Fibroblast of skin of back (primary cell): ENCODE data around the gene SCAMP1.
"Not testable (repeated sequence)": the region's sequence is repeated elsewhere in the genome, so short reads cannot be mapped to it uniquely, and the experiment has no call there.

ENCODE experiments used
- DNase-seq: peaks from one replicate; pipeline ENCODE4 v3.0.0-alpha.2; 2013

The SCAMP1 gene

GRCh38 chr5:78361631-78361993, 1.2 kb downstream of the SCAMP1 start:
- DNase-seq: no peak

DNA sequence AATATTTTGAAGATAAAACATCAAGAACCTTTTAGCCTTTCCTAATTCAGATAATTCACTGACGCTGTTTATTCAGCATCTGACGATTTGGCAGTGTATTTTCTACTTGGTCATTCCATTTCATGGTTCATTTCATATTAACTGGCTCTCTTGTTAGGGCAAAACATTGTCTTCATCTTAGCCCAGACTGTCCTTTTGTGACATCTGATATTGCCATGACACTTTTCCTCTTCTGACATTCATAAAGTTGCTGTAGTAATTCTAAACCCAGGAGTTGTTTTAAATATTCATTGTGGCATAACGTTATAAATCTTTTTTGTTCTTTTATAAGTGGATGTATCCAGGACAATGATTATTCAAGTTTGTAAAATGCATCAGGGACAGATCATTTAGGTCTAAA, 1.8 kb downstream of the SCAMP1 start:
- no peak for DNase-seq

DNA sequence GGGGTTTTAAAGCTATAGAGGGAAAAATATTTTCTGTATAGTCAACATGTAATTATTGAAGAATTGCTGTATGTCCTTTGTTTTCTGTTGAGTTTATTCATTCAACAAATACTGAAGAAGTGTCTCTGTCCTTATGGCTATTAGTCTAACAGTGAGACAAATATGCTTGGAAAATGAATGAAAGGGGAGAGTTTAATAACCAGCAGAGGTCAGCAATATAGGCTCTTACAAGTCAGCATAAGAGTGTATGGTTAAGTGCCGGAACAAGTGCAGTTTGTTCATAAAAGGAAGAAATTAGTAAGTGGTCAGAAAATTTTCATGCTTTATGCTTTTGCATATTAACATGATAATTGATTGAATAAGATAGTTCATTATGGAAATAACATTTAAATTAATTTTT, 3.6 kb downstream of the SCAMP1 start:
- no peak for DNase-seq

DNA sequence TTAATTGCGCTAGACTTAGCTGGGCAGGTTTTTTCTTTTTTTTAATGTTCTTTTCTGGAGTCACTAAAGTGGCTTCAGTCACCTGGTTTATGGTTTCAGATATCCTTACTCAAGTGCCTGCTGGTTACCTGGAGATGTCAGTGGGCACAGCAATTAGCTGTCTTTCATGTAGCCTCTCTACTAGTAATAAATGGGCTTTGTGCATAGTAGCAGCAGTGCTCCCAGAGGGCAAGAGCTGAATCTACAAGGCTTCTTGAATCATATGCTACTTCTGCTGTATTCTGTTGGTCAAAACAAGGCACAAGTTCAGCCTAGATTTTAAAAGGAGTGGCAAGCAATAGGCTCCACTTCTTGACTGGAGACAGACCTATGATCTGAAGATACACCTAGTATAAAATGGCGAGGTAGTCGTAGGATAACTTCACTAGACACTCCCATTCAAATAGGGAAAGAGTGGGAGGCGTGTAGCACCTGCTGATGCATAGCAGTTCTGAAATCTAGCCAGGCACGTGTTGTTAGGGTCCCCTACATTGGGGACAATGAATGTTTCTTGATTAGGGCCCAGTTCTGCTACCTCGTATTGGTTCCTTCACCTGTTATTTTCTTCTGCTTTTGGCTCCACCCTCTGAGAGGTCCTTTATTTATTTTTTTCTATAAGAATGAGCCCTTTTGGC, 7.0 kb downstream of the SCAMP1 start:
- DNase-seq: no peak

- no peak for DNase-seq
These were observed 9.3 kb downstream of the SCAMP1 start for GRCh38 chr5:78369680-78370079.

- DNase-seq: no peak
These were observed 12.8 kb downstream of the SCAMP1 start for GRCh38 chr5:78373231-78373630.

- DNase-seq: no peak
These were observed 15.9 kb downstream of the SCAMP1 start for GRCh38 chr5:78376315-78376714.

- peak; percentile 18 for DNase-seq
These were observed 16.8 kb downstream of the SCAMP1 start for GRCh38 chr5:78377056-78377717.

- DNase-seq: no peak
These were observed 17.3 kb downstream of the SCAMP1 start for GRCh38 chr5:78377718-78378105.

- no peak for DNase-seq
These were observed 27.2 kb downstream of the SCAMP1 start for GRCh38 chr5:78387468-78388153.

- DNase-seq: not testable (repeated sequence)
These were observed 30.9 kb downstream of the SCAMP1 start for GRCh38 chr5:78391357-78391756.

- DNase-seq: no peak
These were observed 37.4 kb downstream of the SCAMP1 start for GRCh38 chr5:78397831-78398230.

- DNase-seq: peak; percentile 15
These were observed 38.7 kb downstream of the SCAMP1 start for GRCh38 chr5:78399116-78399515.

DNA sequence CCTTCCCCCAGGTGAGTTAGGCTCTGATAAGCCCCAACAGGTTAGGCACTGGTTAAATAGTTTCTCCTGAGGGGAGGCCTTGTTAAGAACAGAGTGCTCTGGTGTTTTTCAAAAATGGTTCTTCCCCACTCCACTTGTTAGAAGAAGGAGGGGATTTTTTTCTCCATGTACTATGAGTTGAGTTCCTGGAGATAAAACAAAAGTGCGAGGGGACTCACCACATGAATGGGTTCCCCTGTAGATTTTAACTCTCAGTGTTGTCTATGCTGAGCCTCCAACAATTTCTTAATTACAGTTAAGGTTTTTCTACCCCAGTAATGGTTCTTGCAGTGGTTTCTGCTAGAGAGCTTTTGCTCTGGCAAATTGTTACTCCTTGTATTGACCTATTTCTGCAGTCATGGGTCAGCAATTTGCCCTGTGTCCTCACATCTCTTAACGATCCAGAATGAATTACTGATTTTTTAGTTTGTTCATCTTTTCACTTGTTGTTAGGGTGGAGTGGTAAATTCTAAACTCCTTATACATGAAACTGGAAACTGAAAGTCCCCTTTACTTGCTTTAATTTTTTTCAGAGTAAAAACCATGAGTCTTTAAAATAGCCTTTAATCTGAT, 44.4 kb downstream of the SCAMP1 start:
- DNase-seq: no peak

DNA sequence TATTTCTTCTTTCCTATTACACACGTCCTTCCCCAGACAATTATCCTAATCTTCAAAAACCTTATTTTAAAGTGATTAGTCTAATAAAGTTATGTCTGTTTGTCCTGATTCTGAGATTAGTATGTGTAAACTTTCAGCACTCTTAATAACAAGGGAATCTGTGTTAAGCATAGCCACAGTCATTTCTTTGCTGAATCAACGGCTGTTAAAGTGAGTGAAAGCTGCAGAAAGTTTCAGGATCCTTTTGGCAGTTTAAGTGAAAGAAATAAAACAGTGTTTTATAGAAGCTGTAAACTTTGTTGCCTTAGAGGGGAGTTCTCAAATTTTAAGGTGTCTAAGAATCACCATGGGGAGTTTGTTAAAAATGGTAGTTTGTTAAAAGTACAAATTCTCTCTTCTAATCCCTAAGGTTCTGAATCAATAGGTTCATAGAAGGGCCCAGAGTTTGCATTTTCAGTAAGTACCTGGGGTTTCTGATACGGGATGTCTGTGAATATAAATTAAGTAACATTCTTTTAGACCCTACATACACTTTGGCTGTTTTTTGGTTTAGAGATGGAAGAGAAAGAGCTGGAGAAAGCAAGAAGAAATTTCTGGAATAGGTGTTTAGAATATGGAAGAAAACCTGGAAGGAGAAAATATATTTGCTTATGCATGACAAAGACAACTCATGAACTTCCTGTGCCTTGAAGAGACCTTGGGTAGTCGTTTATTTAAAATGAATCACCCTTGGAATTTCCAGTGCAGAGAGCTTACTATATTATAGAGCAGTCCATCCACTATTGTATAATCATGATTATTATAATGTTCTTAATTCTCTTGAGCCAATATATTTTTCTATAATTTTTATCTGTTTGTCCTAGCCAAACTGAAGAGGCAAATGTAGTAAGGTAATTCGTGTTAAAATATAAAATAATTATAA, 45.7 kb downstream of the SCAMP1 start:
- peak; percentile 74 for DNase-seq

DNA sequence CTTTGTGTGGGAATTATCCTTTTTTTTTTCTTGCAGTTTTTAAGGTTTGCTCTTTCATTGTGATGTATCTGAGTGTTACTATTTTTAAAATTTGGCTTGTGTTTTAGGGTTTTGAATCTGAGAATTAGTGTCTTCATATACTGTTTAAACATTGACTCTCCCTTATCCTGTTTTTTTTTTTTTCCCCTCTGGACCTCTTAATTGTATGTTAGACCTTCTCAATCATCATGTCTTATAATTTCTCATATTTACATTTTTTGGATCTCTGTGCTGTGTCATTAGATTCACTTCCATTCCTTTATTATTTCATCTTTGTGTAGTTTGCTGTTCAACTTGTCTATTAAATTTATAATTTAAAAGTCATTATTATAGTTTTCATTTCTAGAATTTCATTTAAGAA, 47.0 kb downstream of the SCAMP1 start:
- DNase-seq: no peak

DNA sequence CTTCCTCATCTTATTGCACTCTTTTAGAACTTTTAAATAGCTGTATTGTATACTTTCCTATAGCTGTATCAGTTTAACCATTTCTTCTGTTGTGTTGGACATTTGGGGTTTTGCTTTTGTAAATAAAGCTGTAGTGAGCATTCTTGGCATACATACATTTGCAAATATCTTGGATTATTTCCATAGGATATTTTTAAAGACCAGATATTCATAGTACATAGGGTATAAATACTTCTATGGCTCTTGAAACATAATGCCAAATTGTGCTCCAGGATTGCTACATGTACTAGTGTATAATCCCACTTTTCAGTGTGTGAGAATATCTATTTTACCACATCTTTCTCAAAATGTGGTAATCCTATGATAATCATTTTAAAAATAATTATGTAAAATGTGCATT, 51.2 kb downstream of the SCAMP1 start:
- DNase-seq: no peak

DNA sequence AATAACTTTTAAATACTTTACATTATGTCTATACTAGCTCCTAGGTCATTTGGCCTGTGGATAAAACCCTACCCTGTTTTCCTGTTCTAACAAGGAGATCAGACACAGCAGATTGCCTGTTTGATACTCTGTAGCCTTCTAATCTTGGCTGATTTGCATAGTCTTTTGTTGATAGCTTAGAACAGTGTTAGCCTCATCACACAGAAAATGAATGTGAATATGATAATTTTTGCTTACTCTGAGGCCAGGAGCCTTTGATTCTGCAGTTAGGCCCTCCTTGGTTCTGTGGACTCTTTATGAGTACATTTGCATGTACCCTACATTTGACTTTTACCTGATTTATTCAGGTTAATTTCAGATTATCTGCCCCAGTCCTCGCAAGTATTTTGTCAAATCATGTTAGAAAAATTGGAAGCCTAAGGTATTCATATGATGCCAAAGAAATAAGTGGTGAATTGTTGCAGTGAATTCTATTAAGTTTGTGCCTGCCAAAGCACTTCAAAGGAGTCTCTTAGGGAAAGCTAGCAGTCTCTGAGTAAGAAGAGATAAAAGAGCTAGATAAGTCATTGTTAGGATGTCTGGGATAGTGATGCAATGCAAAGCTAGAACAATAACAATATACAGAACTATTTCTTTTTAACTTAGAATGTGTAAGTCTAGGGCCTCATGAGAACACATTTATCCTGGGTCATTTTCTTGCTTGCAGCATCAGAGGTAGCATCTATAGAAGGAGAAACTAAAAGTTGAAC, 56.4 kb downstream of the SCAMP1 start:
- DNase-seq: no peak

DNA sequence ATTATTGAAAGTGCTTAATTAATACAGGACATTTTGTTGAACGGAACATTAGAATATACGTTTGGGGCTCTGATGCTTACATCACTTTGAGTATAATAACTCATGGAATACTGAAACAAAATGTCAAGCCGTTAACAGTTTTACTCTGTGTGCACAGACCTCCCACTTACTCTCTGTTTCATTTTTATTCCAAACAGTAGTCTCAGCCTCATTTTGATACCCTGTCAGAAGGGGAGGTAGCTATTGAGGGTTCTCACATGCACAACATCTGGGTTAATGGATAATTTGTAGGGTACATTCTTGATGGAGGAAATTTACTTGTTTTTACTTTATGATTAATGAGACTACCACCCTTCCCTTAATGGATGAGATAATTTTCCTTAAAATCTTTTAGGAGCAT, 59.0 kb downstream of the SCAMP1 start:
- no peak for DNase-seq

DNA sequence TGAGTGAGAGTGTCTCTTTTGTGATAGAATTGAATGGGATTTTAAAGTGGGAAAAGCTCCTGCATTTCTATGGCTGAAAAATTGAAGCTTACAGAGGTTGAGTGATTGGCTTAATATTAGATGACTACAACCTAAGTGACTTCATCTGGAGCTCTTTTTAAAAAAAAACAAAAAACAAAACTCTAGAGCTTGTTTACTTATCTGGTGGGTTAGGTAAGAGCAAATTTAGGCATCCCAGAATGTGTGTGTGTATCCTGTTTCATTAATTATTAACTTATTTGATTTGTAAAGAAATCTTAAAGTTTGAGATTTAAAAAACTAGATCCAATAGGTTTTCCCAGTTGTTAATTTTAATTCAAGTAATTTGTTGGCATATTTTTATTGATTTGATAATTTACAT, 60.1 kb downstream of the SCAMP1 start:
- DNase-seq: no peak

- no peak for DNase-seq
These were observed 64.2 kb downstream of the SCAMP1 start for GRCh38 chr5:78424665-78425064.
